Skeletal muscle tissue (tissue), 4 donors: Measurements from ENCODE around the gene NKAIN2. TPM values are rescaled to one million over a fixed set of nuclear protein-coding genes. Genes with fewer than 3 reads are reported as not detected.

Experiments used
- H3K27ac ChIP-seq: one replicate; pipeline ENCODE4 v1.7.0; 2013; ENCODE audit warnings: mild to moderate bottlenecking, low read depth, low read length, inconsistent platforms
- H3K27me3 ChIP-seq, 3 donors: one replicate each; pipeline ENCODE4 v1.7.0; 2013; ENCODE audit warnings: low read length in 3 of 3; ENCODE audit not compliant: control insufficient read depth in 3 of 3, insufficient read depth in 3 of 3
- H3K36me3 ChIP-seq, 3 donors: one replicate each; pipeline ENCODE4 v1.7.0; 2013; ENCODE audit warnings: low read length in 3 of 3; ENCODE audit not compliant: control insufficient read depth in 3 of 3, insufficient read depth in 3 of 3
- H3K4me1 ChIP-seq, 3 donors: one replicate each; pipeline ENCODE4 v1.7.0; 2013; ENCODE audit warnings: low read length in 3 of 3, mild to moderate bottlenecking in 3 of 3; ENCODE audit not compliant: control insufficient read depth in 3 of 3, insufficient read depth in 3 of 3
- H3K4me3 ChIP-seq, 3 donors: one replicate each; pipeline ENCODE4 v1.7.0; 2013; ENCODE audit warnings: low read length in 3 of 3
- H3K9ac ChIP-seq, 3 donors: one replicate each; pipeline ENCODE4 v1.7.0; 2013; ENCODE audit warnings: low read length in 3 of 3, mild to moderate bottlenecking in 3 of 3, moderate library complexity in 2 of 3, low read depth in 1 of 3
- H3K9me3 ChIP-seq, 3 donors: one replicate each; pipeline ENCODE4 v1.7.0; 2013; ENCODE audit warnings: low read length in 3 of 3; ENCODE audit not compliant: control insufficient read depth in 3 of 3
- total RNA-seq: library from RNA; depleted of rRNA; stranded (reverse); fragments of >200 nt; gene quantifications from one replicate; pipeline ENCODE4 v1.2.3, GENCODE V29; 2014
- donor health status: Osteomylitis.

NKAIN2 gene
- total RNA-seq, 1 donor from 2014 or later: 3.1 TPM

GRCh38 chr6:123784330-123784729, 19.3 kb upstream of the NKAIN2 start:
- Histone ChIP-seq H3K9ac (no peak overlapping the region), H3K27ac (no peak overlapping the region), H3K36me3 (no peaks in the 10 kb centered on the region), H3K4me1 (no peaks in the 10 kb centered on the region), H3K9me3 (no peaks in the 10 kb centered on the region), H3K4me3 (no peak overlapping the region), H3K27me3 (no peaks in the 10 kb centered on the region)

GRCh38 chr6:123785039-123785438, 18.6 kb upstream of the NKAIN2 start:
- H3K27me3 ChIP-seq: no peaks in the 10 kb centered on the region
- no peaks in the 10 kb centered on the region for H3K9me3 ChIP-seq
- no peak overlapping the region for H3K4me3 ChIP-seq
- H3K9ac ChIP-seq: no peak overlapping the region
- H3K36me3 ChIP-seq: no peaks in the 10 kb centered on the region
- H3K27ac ChIP-seq: no peak overlapping the region
- no peaks in the 10 kb centered on the region for H3K4me1 ChIP-seq

GRCh38 chr6:123788319-123788718, 15.3 kb upstream of the NKAIN2 start:
- Histone ChIP-seq H3K4me1 (no peaks in the 10 kb centered on the region), H3K4me3 (no peak overlapping the region), H3K27ac (no peak overlapping the region), H3K9ac (no peak overlapping the region), H3K36me3 (no peaks in the 10 kb centered on the region), H3K9me3 (no peaks in the 10 kb centered on the region), H3K27me3 (no peaks in the 10 kb centered on the region)

GRCh38 chr6:123794190-123794589, 9.5 kb upstream of the NKAIN2 start:
- H3K4me1 ChIP-seq: no peaks in the 10 kb centered on the region
- H3K27ac ChIP-seq: no peak overlapping the region
- H3K36me3 ChIP-seq: no peaks in the 10 kb centered on the region
- no peak overlapping the region for H3K9ac ChIP-seq
- no peaks in the 10 kb centered on the region for H3K9me3 ChIP-seq
- H3K4me3 ChIP-seq: no peak overlapping the region
- H3K27me3 ChIP-seq: no peaks in the 10 kb centered on the region

- no peaks in the 10 kb centered on the region for H3K9me3 ChIP-seq
- no peak overlapping the region for H3K27ac ChIP-seq
- H3K27me3 ChIP-seq: no peaks in the 10 kb centered on the region
- no peak overlapping the region for H3K4me3 ChIP-seq
- H3K4me1 ChIP-seq: no peaks in the 10 kb centered on the region
- H3K9ac ChIP-seq: no peak overlapping the region
- H3K36me3 ChIP-seq: no peaks in the 10 kb centered on the region
Observed at GRCh38 chr6:123794799-123795198, 8.9 kb upstream of the NKAIN2 start.

- H3K27me3 ChIP-seq: peaks cover 0 to 8% (median 0%) of the 10 kb centered on the region in 3 donors
Observed at GRCh38 chr6:123801067-123801466, 2.6 kb upstream of the NKAIN2 start.

GRCh38 chr6:123802351-123802696, 1.3 kb upstream of the NKAIN2 start:
- no peaks in the 10 kb centered on the region for H3K36me3 ChIP-seq
- peaks cover 0 to 8% (median 0%) of the 10 kb centered on the region in 3 donors for H3K27me3 ChIP-seq
- peak overlapping the region in 2 of 3 donors; percentile 36 to 69 for H3K9ac ChIP-seq
- H3K27ac ChIP-seq: no peak overlapping the region
- peak overlapping the region in 2 of 3 donors; percentile 79 to 87 for H3K4me3 ChIP-seq
- no peaks in the 10 kb centered on the region for H3K9me3 ChIP-seq
- H3K4me1 ChIP-seq: peaks cover 5 to 9% (median 5%) of the 10 kb centered on the region in 3 donors

More at GRCh38 chr6:123801067-123801466, 2.6 kb upstream of the NKAIN2 start:
- Histone ChIP-seq H3K9me3 (no peaks in the 10 kb centered on the region), H3K27ac (no peak overlapping the region), H3K4me3 (no peak overlapping the region), H3K36me3 (no peaks in the 10 kb centered on the region), H3K4me1 (peaks cover 5 to 9% (median 5%) of the 10 kb centered on the region in 3 donors), H3K9ac (no peak overlapping the region)

GRCh38 chr6:123802697-123803503, 765 bp upstream of the NKAIN2 start:
- no peak overlapping the region for H3K27ac ChIP-seq
- peaks cover 0 to 8% (median 0%) of the 10 kb centered on the region in 3 donors for H3K27me3 ChIP-seq
- no peaks in the 10 kb centered on the region for H3K36me3 ChIP-seq
- peak overlapping the region; percentile 40 to 69 (median 60) for H3K9ac ChIP-seq
- no peaks in the 10 kb centered on the region for H3K9me3 ChIP-seq
- H3K4me1 ChIP-seq: peaks cover 5 to 9% (median 5%) of the 10 kb centered on the region in 3 donors
- H3K4me3 ChIP-seq: peak overlapping the region; percentile 79 to 87 (median 79)

- H3K4me3 ChIP-seq: peak overlapping the region; percentile 74 to 83 (median 78)
- H3K9me3 ChIP-seq: no peaks in the 10 kb centered on the region
- peaks cover 0 to 8% (median 0%) of the 10 kb centered on the region in 3 donors for H3K27me3 ChIP-seq
- H3K36me3 ChIP-seq: no peaks in the 10 kb centered on the region
- H3K4me1 ChIP-seq: peaks cover 5 to 9% (median 5%) of the 10 kb centered on the region in 3 donors
- peak overlapping the region; percentile 68 to 79 (median 69) for H3K9ac ChIP-seq
- H3K27ac ChIP-seq: no peak overlapping the region
Observed at GRCh38 chr6:123804014-123804786, 535 bp downstream of the NKAIN2 start.
